CD4-positive, alpha-beta T cell treated with Interleukin-2 at 100 ng/mL for 4 hours (primary cell): Measurements from ENCODE around the gene MCL1.

Experiments
- DNase-seq: peaks from one replicate; pipeline ENCODE4 v3.0.0-alpha.2; 2020; ENCODE audit warnings: low spot score

Gene MCL1

DNA sequence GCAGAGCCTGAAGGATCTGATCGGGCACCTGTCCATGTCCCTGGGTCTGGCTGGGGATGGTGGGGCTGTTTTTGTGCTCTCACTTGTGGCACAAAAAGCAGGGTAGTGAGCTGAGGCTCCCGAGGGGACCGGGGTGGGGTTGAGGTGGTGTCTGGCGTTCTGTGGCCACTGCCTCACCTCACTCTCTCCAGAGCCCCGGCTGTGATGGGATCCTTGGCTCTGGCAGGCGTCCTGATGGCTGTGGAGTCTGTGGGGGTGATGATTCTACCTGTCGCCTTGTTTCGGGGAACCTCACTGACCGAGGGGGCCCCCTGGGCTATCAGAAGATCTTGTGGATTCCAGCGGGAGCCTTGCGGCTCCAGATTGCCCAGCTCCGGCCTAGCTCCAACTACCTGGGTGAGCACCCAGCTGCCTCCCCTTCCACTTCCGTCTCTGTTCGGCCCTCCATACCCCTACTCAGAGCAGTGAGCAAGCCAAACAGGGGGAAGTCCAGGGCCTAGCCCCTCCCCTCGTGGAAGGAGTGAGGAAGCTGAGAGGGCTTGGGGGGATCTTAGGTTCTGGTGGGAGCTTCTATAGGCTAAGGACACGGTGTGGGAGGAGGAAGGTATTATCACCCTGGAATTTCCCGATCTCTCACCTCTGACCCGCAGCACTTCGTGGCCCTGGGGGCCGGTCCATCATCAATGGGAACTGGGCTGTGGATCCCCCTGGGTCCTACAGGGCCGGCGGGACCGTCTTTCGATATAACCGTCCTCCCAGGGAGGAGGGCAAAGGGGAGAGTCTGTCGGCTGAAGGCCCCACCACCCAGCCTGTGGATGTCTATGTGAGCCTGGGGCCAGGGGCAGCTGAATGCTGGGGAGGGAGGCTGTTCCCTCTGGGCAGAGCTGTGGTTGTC, 23.2 kb downstream of the MCL1 start:
- DNase-seq, result no peak

DNA sequence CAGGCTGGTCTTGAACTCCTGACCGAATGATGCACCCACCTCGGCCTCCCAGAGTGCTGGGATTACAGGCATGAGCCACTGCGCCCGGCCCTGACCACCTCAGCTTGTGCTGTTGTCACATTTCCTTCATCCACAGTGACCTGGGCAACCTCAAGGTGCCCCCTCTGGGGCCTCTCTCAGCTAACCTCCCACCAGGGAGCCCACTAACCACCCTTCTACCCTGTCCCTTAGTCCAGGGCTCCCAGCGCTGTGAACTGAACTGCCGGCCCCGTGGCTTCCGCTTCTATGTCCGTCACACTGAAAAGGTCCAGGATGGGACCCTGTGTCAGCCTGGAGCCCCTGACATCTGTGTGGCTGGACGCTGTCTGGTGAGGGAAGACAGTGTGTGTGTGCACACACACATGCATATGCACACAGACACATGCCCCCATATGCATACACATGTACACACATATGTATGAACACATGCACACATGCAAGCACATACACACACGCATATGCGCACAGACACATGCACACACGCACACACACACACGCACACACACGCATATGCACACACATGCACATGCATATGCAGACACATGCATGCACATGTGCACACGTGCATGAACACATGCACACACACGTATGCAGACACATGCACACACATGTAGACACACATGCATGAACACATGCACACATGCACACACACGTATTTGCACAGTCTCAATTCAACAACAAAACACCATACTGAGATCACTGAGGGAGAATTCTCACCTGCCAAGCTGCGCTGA, 24.0 kb downstream of the MCL1 start:
- no peak for DNase-seq

DNA sequence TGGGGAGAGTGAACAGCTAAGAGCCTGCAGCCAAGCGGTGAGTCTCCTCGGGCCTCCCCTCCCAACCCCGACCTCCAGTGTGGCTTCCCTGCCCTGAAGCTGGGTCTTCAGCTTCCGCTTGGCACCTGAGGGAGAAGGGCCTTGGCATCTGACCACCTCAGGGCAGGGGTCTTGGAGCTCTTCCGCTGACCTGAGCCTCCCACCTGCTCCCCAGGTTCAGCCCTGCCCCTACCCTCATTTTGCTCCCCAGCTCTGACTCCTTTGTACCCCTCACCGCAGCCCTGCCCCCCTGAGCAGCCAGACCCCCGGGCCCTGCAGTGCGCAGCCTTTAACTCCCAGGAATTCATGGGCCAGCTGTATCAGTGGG, 25.3 kb downstream of the MCL1 start:
- no peak for DNase-seq

- DNase-seq, result no peak
Measured at GRCh38 chr1:150553392-150554085, 25.9 kb downstream of the MCL1 start.

- DNase-seq, result no peak
Measured at GRCh38 chr1:150552911-150553289, 26.5 kb downstream of the MCL1 start.

DNA sequence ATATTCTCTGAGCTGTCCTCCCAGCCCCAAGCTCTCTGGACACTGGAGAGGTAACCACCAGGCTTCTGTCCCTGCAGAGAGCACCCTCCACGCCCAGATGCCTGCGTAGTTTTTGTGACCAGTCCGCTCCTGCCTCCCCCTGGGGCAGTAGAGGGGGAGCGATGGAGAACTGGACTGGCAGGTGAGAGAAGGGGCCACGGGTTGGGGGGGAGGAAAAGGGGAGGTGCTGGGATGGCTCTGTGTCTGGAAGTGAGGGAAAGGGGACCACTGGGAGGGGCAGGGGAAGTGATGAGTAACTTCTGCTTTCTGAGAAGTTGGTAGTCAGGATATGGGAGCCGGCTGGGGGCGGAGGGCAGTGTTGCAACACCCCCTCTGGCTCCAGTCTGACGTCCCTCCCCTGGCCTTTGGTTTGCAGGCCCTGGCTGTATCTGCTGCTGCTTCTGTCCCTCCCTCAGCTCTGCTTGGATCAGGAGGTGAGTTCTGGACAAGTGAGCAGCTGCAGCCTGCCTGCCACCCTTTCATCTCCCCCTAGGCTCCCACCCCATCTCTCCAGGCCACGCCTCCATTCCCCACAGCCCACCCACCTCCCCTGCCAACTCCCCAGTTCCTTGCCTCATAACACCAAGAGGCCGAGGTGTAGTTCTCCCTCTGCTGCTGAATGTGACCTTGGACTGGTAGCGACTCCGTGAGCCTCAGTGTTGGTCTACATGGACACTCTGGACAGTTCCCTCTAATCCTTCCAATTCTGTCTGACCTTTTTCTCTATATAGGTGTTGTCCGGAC, 27.1 kb downstream of the MCL1 start:
- peak; percentile 28 for DNase-seq

DNA sequence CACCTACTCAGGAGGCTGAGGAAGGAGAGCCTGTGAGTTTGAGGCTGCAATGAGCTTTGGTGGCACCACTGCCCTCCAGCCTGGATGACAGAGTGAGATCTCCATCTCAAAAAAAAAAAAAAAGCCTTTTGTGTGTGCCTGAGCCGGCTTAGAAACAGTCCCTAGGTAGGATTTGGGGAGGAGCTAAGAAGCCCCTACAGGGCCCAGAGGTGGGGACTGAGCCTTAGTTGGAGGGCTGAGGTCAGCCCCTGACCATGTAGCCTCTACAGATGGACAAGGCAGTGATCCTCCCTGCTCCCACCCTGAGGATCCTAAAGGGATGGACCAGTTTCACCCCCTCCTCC, 27.7 kb downstream of the MCL1 start:
- no peak for DNase-seq

- no peak for DNase-seq
Measured at GRCh38 chr1:150551051-150551783, 28.2 kb downstream of the MCL1 start.

DNA sequence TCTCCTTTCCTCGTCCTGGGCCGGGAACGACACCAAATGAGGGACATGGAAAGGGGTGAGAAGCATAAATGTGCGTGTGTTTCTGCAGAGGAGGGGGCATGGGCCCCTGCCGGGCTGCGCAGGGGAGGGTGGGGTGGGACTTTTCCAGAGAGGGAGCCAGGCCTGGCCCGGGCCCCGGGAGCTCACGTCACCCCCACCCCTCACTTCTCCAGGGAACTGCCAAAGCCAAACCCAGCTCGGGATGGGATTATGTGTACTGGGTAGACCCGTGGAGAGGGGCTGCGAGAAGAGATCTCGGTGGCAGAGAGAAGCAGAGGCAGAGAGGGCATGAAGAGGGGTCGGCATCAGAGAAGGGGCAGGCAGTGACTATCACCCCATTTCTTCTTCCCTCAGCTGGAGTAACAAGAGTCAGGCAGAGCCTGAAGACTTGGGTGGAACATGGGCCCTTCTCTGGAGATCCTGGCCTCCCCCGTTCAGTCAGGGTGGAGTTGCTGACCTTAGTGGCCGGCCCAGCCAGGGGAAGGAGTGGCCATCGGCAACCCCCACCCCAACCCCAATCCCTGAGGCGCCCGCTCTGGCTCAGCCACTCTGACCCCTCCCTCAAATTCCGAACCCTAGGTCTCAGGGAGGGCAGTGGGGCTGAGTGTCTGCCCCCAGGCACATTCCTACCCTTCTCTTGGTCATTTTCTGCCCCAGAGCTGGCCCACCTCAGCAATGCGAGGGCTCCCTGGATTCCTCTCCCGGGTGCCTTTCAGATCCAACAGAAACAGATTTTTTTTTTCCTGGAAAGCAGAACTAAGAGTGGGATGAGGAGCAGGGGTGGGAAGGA, 29.0 kb downstream of the MCL1 start:
- DNase-seq, result no peak

DNA sequence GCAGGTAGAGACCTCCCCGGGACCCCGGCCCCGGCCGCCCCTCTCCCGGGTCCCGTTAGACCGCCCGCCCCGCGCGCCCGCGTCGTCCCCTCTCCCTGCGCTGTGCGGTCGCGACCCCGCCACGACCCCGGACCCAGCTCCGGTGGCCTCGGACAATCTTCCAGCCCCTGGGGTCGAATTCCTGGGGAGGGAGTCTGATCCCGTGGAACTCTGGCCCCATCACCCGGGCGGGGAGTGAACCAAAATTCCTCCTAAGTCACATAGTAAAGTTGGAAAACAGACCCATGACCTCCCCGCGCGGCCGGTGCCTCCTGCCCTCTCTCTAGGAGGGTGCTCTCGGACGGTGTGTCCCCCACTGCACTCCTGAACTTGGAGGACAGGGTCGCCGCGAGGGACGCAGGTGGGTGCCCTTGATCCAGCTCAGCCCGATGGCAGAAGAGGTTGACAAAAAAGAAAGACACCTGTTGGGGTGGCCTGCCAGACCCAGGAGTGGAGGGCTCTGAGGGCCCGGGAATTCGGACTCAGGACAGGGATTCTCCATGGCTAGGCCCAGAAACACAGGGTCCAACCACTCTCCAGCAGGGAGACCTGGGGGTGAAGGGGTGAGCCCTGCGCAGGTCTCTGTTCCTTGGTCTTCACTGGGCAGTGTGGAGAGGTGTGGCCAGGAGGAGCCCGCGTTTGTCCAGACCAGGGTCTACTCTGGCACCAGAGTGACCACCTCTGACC, 29.8 kb downstream of the MCL1 start:
- DNase-seq, result no peak

- no peak for DNase-seq
Measured at GRCh38 chr1:150548632-150549495, 30.5 kb downstream of the MCL1 start, which contains the start of gene ADAMTSL4. Gene ADAMTSL4 (plus strand): TSS chr1:150549408. CDS start chr1:150552289, 2,881 bp downstream.

DNA sequence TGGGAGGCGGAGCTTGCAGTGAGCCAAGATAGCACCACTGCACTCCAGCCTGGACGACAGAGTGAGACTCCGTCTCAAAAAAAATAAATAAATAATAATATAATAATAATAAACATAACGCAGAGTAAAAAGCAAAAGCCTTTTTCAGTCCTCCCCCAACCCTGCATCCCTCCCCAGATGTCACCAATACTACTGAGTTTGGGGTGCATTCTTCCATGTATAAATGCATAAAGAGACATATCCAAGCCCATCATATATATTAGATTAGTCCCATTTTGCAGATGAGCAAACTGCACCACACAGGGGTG, 31.1 kb downstream of the MCL1 start:
- DNase-seq, result no peak

DNA sequence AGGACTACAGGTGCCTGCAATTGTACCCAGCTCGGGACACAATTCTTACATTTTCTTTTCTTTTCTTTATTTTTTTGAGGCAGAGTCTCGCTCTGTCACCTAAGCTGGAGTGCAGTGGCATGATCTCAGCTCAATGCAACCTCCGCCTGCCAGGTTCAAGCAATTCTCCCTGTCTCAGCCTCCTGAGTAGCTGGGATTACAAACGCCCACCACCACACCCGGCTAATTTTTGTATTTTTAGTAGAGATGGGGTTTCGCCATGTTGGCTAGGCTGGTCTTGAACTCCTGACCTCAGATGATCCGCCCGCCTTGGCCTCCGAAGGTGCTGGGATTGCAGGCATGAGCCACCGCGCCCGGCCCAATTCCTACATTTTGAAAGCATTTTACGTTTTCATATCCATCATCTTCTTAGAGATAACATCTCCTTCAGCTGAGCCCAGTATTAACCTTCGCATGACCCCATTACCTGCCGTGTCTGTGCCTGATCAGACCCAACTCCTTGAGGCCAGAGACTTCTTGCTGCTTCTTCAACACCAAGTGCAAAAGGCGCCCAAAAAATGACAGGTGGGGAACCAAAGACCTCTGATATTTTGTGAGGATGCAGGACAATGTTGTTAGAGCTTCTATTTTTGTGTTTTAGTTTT, 33.0 kb downstream of the MCL1 start:
- DNase-seq, result no peak

- DNase-seq, result no peak
Measured at GRCh38 chr1:150545486-150546032, 33.9 kb downstream of the MCL1 start.

GRCh38 chr1:150544204-150544603, 35.2 kb downstream of the MCL1 start:
- DNase-seq, result no peak

- DNase-seq, result no peak
Measured at GRCh38 chr1:150543500-150544143, 35.8 kb downstream of the MCL1 start.
